GM18867 (cell line): ENCODE data around the gene DPP4.
"Not testable (repeated sequence)": the region's sequence is repeated elsewhere in the genome, so short reads cannot be mapped to it uniquely, and the experiment has no call there.

Experiments used
- ATAC-seq: cut with Tn5 transposase; IDR thresholded peaks from one replicate; pipeline ENCODE4 v1.9.1; 2021; ENCODE audit warnings: mild to moderate bottlenecking, moderate library complexity; ENCODE audit not compliant: unreplicated experiment

DPP4 gene

GRCh38 chr2:162058973-162059668, 14.9 kb downstream of the DPP4 start:
- peak; percentile 91 for ATAC-seq

- ATAC-seq, result no peak
Measured at GRCh38 chr2:162057426-162057825, 16.6 kb downstream of the DPP4 start.

- no peak for ATAC-seq
Measured at GRCh38 chr2:162056796-162057399, 17.1 kb downstream of the DPP4 start.

- ATAC-seq, result no peak
Measured at GRCh38 chr2:162053808-162054155, 20.2 kb downstream of the DPP4 start.

DNA sequence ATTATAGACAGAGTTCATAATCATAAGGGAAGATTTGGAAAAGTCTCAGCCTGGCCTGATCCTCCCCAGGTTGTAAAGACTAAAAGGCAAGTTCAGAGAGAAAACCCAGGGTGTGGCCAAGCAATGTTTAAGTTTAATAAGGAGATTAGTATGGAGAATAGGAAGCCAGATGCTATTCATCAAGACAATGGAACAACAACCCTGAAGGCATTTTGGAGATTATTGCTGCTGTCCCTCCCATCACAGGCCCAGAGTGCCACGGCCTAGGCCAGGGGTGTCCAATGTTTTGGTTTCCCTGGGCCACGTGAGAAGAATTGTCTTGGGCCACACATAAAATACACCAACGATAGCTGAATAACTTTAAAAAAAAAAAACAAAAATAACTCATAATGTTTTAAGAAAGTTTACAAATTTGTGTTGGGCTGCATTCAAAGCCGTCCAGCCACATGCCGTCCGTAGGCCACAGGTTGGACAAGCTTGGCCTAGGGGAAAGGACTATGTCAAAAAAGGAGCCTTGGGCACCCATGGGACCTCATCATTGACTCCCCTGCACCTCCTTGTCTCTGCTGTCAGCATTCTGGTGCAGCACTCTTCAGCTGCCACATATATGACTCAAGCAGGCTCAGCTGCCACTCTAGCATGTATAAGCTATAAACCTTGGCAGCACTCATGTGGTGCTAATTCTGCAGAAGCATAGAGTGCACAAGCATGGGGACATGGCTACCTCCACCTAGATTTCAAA, 20.8 kb downstream of the DPP4 start:
- ATAC-seq, result no peak

DNA sequence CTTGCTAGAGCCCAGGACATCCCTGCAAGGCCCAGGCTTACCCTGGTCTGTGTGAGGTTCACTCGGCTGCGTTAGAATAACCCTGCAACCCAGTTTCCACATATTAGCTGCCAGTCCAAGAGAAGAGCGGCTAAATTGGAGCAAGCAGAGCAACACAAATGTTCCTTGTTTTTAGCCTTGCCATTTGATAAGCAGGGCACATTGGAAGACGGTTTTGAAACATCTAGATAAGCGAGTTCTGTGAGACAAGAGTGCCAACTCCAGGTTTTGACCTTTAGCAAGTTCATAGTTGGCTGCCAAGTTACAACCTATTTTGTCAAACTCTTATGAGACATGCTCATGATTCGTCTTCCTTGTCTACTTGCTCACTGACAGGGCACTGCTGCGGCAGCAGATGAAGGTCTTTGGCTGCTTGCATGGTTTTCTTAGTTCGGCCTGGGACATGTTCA, 23.5 kb downstream of the DPP4 start:
- ATAC-seq, result no peak

DNA sequence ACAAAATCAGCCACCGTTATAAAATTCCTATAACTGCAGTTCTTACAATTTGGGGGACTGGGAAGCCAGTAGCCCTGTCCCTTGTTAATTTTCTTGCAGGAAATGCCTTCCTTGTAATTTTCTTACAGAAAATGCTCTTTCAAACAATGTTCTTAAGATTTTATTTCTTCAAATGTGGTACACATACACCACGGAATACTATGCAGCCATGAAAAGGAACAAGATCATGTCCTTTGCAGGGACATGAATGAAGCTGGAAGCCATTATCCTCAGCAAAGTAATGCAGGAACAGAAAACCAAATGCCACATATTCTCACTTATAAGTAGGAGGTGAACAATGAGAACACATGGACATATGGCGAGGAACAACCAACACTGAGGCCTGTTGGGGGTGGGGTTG, 24.9 kb downstream of the DPP4 start:
- not testable (repeated sequence) for ATAC-seq

DNA sequence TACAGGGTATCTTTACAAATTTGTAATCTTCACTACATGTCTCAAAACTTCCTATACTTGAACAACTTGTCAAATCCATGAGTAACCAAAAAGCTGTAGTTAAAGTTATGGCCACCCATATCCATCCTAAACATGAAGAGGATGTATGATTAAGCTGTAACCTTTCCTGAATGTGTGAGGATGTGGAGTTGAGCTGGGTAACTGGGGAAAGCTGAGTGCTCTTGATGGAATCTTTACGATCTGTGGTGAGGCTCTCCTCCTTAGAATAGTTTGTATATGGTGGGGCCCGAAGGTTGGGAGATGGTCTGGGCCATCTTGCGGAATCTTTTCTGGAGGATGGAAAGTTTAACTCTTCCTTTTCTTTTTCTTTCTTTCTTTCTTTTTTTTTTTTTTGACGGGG, 29.4 kb downstream of the DPP4 start:
- no peak for ATAC-seq

DNA sequence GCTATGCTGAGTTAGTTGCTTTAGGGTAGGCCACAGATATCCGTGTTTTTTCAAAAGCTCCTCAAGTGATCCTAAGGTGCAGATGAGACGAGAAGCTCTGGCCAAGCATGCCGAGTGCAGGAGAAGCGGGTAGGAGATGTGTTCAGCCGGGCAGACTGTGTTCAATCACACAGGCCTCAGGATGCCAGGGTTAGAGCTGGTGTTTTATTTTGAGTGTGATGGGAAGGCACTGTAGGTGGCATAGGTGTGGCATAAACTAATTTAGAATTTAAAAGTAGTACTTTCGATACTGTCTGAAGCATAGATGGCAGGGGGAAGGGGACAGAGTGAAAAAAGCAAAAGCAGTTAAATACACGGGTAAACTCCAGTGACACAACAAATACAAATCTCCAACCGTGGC, 30.9 kb downstream of the DPP4 start:
- ATAC-seq, result no peak

DNA sequence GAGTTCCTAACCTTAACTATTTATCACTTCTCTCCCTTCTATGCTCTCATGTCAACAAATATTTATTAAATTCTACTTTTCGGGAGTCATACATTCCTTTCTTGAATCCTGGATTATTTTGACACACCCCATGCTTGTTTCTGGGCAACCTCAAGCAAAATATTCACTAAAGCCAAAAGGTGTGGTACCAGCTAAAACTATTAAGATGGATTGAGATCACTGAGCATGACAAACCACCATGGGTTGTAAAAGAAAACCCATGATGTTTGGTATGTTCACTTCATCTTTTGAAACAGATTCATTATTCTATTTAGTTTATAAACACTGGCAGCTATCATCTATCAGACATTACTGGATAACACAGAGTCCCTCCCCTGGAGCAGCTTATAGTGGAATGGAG, 32.5 kb downstream of the DPP4 start:
- no peak for ATAC-seq

- no peak for ATAC-seq
Measured at GRCh38 chr2:162038725-162039124, 35.3 kb downstream of the DPP4 start.

- ATAC-seq, result no peak
Measured at GRCh38 chr2:162037886-162038285, 36.1 kb downstream of the DPP4 start.

DNA sequence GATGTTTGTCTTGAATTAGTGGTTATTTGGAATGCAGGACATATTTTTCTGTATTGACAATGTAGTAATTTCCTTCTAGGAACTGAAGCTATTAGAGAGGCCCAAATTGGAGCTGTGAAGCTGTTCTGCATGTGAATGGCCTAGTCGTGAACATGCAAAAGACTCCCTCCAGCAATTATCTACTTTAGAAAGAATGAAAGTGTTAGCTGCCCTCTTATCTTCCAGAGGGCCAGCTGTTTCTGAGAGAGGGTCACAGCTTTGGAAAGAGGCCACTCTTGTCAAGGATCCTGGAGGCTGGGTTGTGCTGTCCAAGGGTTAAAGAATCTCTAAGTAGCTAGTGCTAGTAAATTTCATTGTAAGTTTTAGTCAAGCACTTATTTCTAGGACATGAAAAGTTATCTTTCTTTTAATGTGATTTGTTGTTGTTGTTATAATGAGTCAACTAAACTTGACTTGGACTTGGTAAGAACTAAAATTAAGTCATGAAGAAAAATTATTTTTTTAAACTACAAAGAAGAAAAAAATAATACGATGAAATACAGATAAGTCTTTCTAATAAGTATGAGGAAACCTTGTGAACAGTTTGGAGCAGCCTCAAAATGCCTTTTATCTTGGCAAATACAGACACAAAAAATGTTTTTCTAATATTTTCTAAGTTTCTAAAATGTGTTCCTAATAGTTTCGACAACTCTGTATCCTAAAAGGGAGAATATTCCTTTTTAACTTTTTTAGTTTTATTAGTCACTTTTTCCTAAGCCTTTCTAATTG, 36.8 kb downstream of the DPP4 start:
- no peak for ATAC-seq

DNA sequence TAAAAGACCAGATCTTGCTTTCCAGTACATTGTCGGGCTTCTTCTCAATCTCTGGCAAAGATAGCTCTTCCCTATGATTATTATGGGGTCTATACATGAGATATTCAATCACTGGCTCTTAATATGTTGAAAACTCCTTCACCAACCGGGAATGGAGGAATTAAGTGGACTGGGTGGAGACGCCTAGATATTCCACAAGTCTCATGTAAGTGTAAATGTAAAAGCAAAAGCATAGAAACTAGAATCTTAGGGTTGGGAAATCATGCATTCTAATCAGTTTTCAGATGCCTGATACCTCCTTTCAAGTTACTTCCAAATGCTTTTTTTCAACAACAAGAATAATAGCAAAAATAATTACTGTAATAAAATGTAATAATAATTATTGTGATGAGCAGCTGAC, 38.0 kb downstream of the DPP4 start:
- no peak for ATAC-seq

GRCh38 chr2:162030363-162031190, 43.4 kb downstream of the DPP4 start:
- ATAC-seq, result no peak

- ATAC-seq, result no peak
Measured at GRCh38 chr2:162029287-162029901, 44.6 kb downstream of the DPP4 start.

DNA sequence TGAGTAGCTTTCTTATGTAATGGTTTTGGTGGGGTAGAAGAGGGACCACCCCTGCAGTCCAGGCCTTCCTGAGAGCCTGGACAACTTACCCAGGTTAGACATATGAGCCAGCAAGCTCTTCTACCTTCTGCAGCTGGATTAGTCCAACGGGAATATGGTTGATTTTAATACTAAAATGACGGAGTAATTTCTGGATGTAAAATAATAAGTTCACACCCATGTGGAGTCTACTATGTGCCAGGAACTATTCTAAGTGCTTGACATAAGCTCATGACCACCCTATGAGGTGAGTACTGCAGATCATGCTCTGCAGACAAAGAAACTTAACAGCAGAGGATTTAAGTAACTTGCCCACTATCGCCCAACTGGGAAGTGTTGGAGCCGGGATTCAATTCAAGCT, 45.5 kb downstream of the DPP4 start:
- ATAC-seq, result no peak

- no peak for ATAC-seq
Measured at GRCh38 chr2:162025121-162025911, 48.7 kb downstream of the DPP4 start.

DNA sequence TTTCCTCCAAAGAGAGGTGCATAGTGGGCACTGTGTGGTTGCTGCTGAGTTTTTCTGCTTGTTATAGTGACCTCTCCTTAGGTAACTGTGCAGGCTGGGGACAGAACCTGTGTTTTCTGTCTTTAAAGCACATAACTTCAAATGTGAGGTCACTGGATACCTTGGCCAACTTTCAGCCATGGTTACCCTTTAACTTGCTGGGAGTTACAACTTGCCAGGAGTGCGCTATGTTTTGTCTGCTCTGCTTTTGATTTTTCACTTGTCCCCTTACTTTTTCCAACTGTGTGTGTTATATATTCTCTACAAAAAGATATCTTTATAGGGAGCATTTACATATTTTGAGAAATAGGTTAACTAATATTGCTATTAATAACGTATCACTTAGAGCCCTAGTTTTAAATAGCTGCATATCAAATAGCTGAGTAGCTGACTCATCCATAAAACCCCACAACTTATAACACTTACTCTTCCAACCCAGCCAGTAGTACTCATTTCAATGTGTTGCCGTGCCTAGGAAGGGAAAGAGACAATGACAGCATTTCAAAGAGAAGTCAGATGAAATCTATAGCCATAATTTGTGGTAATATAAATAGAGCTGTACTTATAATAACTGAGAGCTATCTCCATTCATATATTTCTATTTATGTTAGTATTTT, 51.6 kb downstream of the DPP4 start:
- ATAC-seq, result no peak
